Thyroid gland (tissue), 4 donors: ENCODE data around the gene SAMD11. TPM values are rescaled to one million over a fixed set of nuclear protein-coding genes. Genes with fewer than 3 reads are reported as not detected.
"Not testable (repeated sequence)": the region's sequence is repeated elsewhere in the genome, so short reads cannot be mapped to it uniquely, and the experiment has no call there.

Experiments
- DNase-seq, 2 donors: peaks; one replicate each; pipeline ENCODE4 v3.0.0-alpha.2; 2019
- H3K27ac ChIP-seq, 3 donors: fragments of 200-600 bp; sonication (generic); 1 replicate in 2 of 3; 2 replicates in 1 of 3; pipeline ENCODE4 v1.5.1; 2016 to 2019; ENCODE audit warnings: mild to moderate bottlenecking in 1 of 3, moderate library complexity in 1 of 3
- H3K27me3 ChIP-seq: fragments of 200-600 bp; sonication (generic); one replicate; pipeline ENCODE4 v1.5.1; 2019
- H3K36me3 ChIP-seq, 2 donors: fragments of 200-600 bp; sonication (generic); one replicate each; pipeline ENCODE4 v1.5.1; 2016 to 2019
- H3K4me1 ChIP-seq, 2 donors: fragments of 200-600 bp; sonication (generic); one replicate each; pipeline ENCODE4 v1.5.1; 2017 to 2019
- H3K4me3 ChIP-seq, 3 donors: fragments of 200-600 bp; sonication (generic); replicated peaks in 1 of 3; 1 replicate in 2 of 3; 2 replicates in 1 of 3; pipeline ENCODE4 v1.5.1; 2016; ENCODE audit warnings: mild to moderate bottlenecking in 1 of 3
- H3K9me3 ChIP-seq: fragments of 200-600 bp; sonication (generic); one replicate; pipeline ENCODE4 v1.5.1; 2017
- POLR2A ChIP-seq, 2 donors: fragments of 450-650 bp; IDR thresholded peaks; one replicate each; pipeline ENCODE4 v1.6.1; 2017; ENCODE audit warnings: antibody characterized with exemption in 2 of 2, mild to moderate bottlenecking in 2 of 2, moderate library complexity in 1 of 2
- WGBS, 2 donors: methylation state at CpG; one replicate each; pipeline ENCODE4 v1.1.5; 2017; 5-methylcytosine and 5-hydroxymethylcytosine counted together
- intact Hi-C: fragments of 100-400 bp; cut with DNase I; formaldehyde crosslinking; loops from one replicate; pipeline ENCODE4 v1.15.1; 2023
- total RNA-seq, 4 donors: library from RNA; depleted of rRNA; stranded (reverse); fragments of >200 nt; gene quantifications; one replicate each; pipeline ENCODE4 v1.2.3, GENCODE V29; 2016
- TF ChIP-seq, protein P1 (sequence below), 6 experiments: fragments of 200-600 bp in 3 of 6; fragments of 450-650 bp in 3 of 6; sonication (generic) in 3 of 6; IDR thresholded peaks; one replicate each; pipeline ENCODE4 v1.5.1; 2016 to 2019; ENCODE audit warnings: antibody characterized with exemption in 6 of 6, mild to moderate bottlenecking in 2 of 6, inconsistent platforms in 1 of 6, moderate library complexity in 1 of 6

SAMD11 gene
- 10 to 100 TPM in 1 of 4 donors, 1 to 10 TPM in 3; 4.1 to 11.2 (median 6.3) TPM for total RNA-seq

DNA sequence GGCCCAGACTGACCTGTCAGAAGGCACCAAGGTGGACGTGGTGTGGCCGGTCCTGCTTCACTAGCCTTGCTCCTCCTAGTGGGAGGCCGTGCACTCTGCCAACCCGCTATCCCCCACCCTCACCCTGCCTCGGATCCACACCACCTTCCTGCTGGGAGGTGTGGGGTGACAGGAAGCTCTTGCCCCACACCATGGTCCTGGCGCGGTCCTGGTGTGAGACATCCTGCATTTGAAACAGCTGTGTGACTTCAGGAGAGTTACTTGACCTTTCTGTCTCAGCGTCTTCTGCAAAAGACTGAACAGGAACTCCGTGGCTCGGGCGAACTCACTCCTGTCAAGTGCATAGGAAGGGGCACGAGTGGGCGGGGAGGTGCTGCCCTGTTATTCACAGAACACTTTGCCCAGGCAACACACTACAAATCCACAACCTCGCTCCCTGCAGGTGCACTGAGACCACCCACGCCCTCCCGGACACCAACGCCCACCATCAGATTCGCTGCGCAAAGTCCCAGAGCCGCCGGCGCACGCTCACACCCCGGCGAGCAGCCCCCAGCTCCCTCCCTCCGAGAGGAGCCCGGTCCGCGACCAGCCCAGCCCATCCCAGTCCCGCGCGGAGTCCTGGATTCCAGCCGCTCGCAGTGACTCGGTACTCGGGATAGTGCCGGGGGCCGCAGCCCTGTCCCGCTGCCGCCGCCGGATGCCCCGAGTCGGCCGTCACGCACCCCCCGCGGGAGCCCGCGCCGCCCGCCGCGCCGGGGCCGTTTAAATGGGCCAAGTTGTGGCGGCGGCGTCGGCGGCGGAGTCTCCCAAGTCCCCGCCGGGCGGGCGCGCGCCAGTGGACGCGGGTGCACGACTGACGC is at the start of gene SAMD11:
Gene SAMD11 (plus strand): TSS at position 793 of the 860 bp plus-strand sequence. CDS start 509 bp downstream, outside the sequence.
- H3K27me3 ChIP-seq = peaks cover 6% of the 10 kb centered on the region
- WGBS, 2 donors = 4 to 13% methylated on average over 9 to 10 of the region's 72 CpGs
- DNase-seq = peak; percentile 80 to 88

GRCh38 chr1:876428-877208 is 47.1 kb upstream of the SAMD11 start:
- H3K27ac ChIP-seq, H3K36me3 ChIP-seq, H3K4me1 ChIP-seq, H3K4me3 ChIP-seq, DNase-seq, H3K27me3 ChIP-seq, intact Hi-C loops, H3K9me3 ChIP-seq: not testable (repeated sequence)
- 56 to 59% methylated on average over 6 to 8 of the region's 8 CpGs for WGBS, 2 donors

More for the DNA sequence above, at the start of gene SAMD11:
- peak within 1 kb of the TSS; percentile 10 to 44 (median 24) for H3K4me3 ChIP-seq
- peaks cover 18 to 46% of the 10 kb centered on the region in 2 donors for H3K4me1 ChIP-seq
- H3K27ac ChIP-seq = peak within 1 kb of the TSS in 1 of 3 donors; percentile 52
- intact Hi-C loops = no loop called here
- H3K9me3 ChIP-seq = no peaks in the 10 kb centered on the region
- no peaks in the 10 kb centered on the region for H3K36me3 ChIP-seq
- TF ChIP-seq POLR2A (IDR thresholded peaks at IDR 0.05) = no peak
- TF ChIP-seq, protein P1, sequence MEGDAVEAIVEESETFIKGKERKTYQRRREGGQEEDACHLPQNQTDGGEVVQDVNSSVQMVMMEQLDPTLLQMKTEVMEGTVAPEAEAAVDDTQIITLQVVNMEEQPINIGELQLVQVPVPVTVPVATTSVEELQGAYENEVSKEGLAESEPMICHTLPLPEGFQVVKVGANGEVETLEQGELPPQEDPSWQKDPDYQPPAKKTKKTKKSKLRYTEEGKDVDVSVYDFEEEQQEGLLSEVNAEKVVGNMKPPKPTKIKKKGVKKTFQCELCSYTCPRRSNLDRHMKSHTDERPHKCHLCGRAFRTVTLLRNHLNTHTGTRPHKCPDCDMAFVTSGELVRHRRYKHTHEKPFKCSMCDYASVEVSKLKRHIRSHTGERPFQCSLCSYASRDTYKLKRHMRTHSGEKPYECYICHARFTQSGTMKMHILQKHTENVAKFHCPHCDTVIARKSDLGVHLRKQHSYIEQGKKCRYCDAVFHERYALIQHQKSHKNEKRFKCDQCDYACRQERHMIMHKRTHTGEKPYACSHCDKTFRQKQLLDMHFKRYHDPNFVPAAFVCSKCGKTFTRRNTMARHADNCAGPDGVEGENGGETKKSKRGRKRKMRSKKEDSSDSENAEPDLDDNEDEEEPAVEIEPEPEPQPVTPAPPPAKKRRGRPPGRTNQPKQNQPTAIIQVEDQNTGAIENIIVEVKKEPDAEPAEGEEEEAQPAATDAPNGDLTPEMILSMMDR (IDR thresholded peaks at IDR 0.05) = no peak

DNA sequence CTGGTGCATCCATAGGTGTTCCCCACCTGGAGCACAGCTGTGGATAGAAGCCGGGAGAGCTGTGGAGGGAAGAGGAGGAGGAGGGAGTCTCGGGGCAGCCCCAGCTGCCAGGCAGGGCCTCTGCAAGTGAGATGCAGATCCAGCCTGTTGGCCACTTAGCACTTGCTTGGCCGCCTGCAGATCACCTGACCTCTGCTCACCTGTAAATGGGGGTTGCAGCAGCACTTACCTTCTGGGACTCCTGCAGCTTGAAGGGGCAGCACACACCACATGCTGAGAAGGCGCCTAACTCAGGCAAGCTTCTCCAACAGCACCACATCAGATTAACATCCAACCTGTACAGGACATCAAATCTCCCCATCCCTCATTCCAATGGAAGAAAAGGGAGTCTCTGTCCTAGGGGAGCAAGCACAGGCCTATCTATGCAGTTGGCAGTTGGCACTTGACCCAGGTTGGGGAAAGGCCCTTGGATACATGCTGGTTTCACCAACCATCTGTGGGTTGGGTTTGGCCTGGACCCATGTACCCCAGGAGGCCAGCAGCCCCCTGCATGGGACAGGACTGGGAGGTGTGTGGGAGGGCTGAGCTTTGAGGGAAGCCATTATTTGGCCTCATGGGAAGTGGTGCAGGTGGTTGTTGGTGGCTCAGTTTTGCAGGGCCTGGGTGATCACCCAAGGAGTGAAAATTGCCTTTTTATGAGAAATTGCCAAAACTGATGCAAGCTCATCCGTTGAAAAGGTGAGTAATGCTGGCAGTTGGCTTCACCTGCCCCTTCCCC is 46.3 kb upstream of the SAMD11 start:
- H3K27me3 ChIP-seq, H3K9me3 ChIP-seq, H3K27ac ChIP-seq, H3K4me3 ChIP-seq, H3K36me3 ChIP-seq, intact Hi-C loops, H3K4me1 ChIP-seq: not testable (repeated sequence)
- WGBS, 2 donors = 47 to 67% methylated on average over 4 to 5 of the region's 5 CpGs
- DNase-seq = peak; percentile 61 to 64

GRCh38 chr1:880511-880910 is 43.2 kb upstream of the SAMD11 start:
- intact Hi-C loops, H3K9me3 ChIP-seq, H3K27ac ChIP-seq, DNase-seq, H3K4me3 ChIP-seq, H3K4me1 ChIP-seq, H3K36me3 ChIP-seq, H3K27me3 ChIP-seq: not testable (repeated sequence)
- WGBS, 2 donors = 52 to 55% methylated on average over 2 of the region's 2 CpGs

DNA sequence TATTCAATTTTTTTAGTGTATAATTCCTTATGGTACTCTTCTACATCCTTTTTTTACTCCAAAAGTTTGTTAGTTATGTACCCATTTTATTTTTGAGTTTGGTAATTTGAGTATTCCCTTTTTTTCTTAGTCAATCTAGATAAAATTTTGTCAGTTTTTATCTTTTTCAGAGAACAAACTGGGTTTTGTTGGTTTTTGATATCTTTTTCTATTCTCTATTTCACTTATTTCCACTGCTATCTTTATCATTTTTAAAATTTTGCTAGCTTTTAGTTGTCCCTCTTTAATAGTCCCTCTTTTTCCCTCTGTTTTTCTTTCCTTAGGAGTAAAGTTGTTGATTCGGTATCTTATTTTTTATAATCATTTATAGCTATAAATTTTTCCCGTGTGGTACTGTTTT is 42.8 kb upstream of the SAMD11 start:
- H3K27me3 ChIP-seq, H3K9me3 ChIP-seq, DNase-seq, intact Hi-C loops, H3K4me1 ChIP-seq, H3K36me3 ChIP-seq, H3K4me3 ChIP-seq, H3K27ac ChIP-seq: not testable (repeated sequence)
- WGBS, 2 donors = 91 to 94% methylated on average over 2 of the region's 2 CpGs

DNA sequence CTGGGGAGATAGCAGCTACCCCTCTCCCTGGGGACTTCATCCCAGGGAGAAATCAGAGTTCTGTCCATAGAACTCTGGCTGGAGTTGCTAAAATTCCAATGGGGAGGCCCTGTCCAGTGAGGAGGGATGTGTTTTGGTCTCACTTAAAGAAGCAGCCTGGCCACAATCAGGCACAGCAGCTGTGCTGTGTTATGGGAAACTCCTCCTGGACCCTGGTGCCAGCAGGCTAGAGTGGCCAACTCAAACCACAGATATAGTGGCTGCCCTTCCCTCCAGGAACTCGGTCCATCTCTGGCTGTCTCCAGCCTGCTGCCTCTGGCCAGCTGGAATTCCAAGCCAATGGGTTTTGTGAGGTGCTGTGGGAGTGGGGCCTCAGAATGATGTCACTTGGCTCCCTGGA is 37.4 kb upstream of the SAMD11 start:
- no peak overlapping the region for H3K27ac ChIP-seq
- TF ChIP-seq, protein P1 (IDR thresholded peaks at IDR 0.05) = no peak
- no peak for TF ChIP-seq POLR2A (IDR thresholded peaks at IDR 0.05)
- no peak overlapping the region for H3K4me3 ChIP-seq
- WGBS, 2 donors = 78% methylated on average over 1 of the region's 1 CpG; no CpG with 5 or more reads in 1 of the 2 donors
- H3K4me1 ChIP-seq = no peaks in the 10 kb centered on the region
- H3K9me3 ChIP-seq = no peaks in the 10 kb centered on the region
- intact Hi-C loops = no loop called here
- no peaks in the 10 kb centered on the region for H3K36me3 ChIP-seq
- no peaks in the 10 kb centered on the region for H3K27me3 ChIP-seq
- no peak for DNase-seq
